HG03442 (cell line): ENCODE data around the gene SHC2.

ENCODE experiments used
- ATAC-seq: cut with Tn5 transposase; IDR thresholded peaks from one replicate; pipeline ENCODE4 v1.9.1; 2021; ENCODE audit warnings: mild to moderate bottlenecking, moderate library complexity; ENCODE audit not compliant: unreplicated experiment

Gene SHC2

GRCh38 chr19:374183-374885 lies 86.5 kb downstream of the SHC2 start:
- no peak for ATAC-seq

- no peak for ATAC-seq
These were observed 87.2 kb downstream of the SHC2 start for GRCh38 chr19:373391-374182.

GRCh38 chr19:372306-372890 lies 88.4 kb downstream of the SHC2 start:
- no peak for ATAC-seq

- no peak for ATAC-seq
These were observed 89.2 kb downstream of the SHC2 start for GRCh38 chr19:371501-372168.

- no peak for ATAC-seq
These were observed 90.0 kb downstream of the SHC2 start for GRCh38 chr19:370641-371330.

GRCh38 chr19:369876-370275 lies 91.0 kb downstream of the SHC2 start:
- ATAC-seq: no peak

GRCh38 chr19:369256-369655 lies 91.6 kb downstream of the SHC2 start:
- no peak for ATAC-seq

- ATAC-seq: no peak
These were observed 92.2 kb downstream of the SHC2 start for GRCh38 chr19:368630-369024.

- no peak for ATAC-seq
These were observed 92.7 kb downstream of the SHC2 start for GRCh38 chr19:367963-368629.

- ATAC-seq: no peak
These were observed 93.3 kb downstream of the SHC2 start for GRCh38 chr19:367561-367960.

GRCh38 chr19:366951-367350 lies 93.9 kb downstream of the SHC2 start:
- ATAC-seq: no peak
